ENCODE results near the gene KCNC4. TPM values are rescaled to one million over a fixed set of nuclear protein-coding genes. Genes with fewer than 3 reads are reported as not detected.

Gene KCNC4
- polyA plus RNA-seq, 2 of the 4 experiments (the other 2 are of a cell fraction): 1.1 to 2.4 TPM

DNA sequence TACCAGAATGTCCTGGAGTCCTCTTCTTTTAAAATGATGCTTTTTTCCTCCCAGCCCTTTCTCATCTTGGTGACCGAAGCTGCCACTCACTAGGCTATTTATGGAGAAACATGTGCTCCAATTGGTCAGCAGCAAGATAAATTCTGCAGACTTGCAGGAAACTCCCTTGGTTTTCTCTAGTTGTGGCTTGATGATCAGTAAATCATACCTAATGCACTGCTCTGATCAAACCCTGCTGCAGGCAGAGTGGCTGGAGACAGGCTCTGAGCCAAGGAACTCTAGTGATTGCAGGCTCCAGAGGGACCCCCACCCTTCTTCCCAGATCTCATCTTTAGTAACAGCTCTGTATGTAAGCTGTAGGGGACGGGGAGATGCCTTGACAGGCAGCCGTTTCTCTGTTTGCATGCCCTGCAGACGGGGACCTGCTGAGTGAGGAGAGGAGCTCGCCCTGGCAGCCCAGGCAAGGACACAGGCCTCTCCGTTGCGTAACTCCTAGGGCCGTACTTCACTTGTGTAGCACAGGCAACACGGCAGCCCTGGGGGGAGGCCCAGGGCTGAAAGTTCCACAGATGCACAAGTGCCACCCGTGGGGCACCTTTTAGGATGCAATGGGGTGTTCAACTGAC, 45.3 kb upstream of the KCNC4 start:
- POLR2A ChIA-PET: no interaction called here
- TF ChIP-seq SMC3 (IDR thresholded peaks at IDR 0.05): no peak
- no peak for TF ChIP-seq JUNB (IDR thresholded peaks at IDR 0.05)
- no peak for TF ChIP-seq CHD4 (IDR thresholded peaks at IDR 0.05; ENCODE audit: borderline replicate concordance)
- TF ChIP-seq TP53 (CRISPR knock-in tag; IDR thresholded peaks at IDR 0.05): no peak
- TF ChIP-seq MAZ (IDR thresholded peaks at IDR 0.05; ENCODE audit: borderline replicate concordance, low read depth, low read length): no peak
- TF ChIP-seq FOXS1 (CRISPR knock-in tag; IDR thresholded peaks at IDR 0.05): no peak
- TF ChIP-seq CHD2 (IDR thresholded peaks at IDR 0.05; ENCODE audit: low read length, partially characterized antibody): no peak
- no peaks in the 10 kb centered on the region for H3K9me3 ChIP-seq
- CTCF ChIA-PET: interaction anchor here (0.7 to 1.1 kb wide), 2 partner anchors 10 to 19 kb away, joined by 3 read pairs; no protein-coding TSS in a partner anchor
- ATAC-seq (no peak), DNase-seq (ENCODE audit: low read depth in 1 of 2, low spot score in 1 of 2) (no peak), FAIRE-seq (no peak)
- no peak overlapping the region for H3K27ac ChIP-seq
- WGBS (ENCODE audit: missing lambda C conversion rate): 54% methylated on average over 1 of the region's 10 CpGs
- H3K4me2 ChIP-seq: no peak overlapping the region
- no peak overlapping the region for H3K4me3 ChIP-seq
- H3K4me1 ChIP-seq: no peaks in the 10 kb centered on the region

DNA sequence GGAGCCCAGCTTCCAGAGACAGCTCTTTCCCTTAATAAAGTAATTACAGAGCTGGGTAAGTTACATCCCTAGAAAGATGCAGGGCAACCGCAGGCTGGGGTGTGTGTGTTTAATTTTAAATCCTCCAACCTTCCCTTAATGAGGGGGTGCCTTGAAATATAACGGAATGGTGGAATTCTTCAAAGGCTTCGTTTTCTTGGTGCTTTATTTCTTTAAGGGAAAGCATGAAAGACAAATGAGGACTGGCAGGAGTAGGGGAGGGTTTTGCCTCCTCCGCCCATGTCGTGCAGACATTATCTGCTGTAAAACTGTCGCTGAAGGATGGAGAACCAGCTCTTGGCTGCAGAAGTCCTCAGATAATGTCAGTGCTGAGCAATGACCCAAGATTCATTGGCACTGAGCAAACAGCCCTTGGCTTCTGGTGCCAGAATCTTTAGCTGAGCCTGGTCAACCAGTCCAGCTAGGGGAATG, 44.3 kb upstream of the KCNC4 start:
- H3K4me3 ChIP-seq: no peak overlapping the region
- H3K9me3 ChIP-seq: no peaks in the 10 kb centered on the region
- ATAC-seq: no peak
- H3K27ac ChIP-seq: no peak overlapping the region
- TF ChIP-seq CHD4 (IDR thresholded peaks at IDR 0.05; ENCODE audit: borderline replicate concordance): no peak
- no peak for TF ChIP-seq RARB (CRISPR knock-in tag; IDR thresholded peaks at IDR 0.05)
- TF ChIP-seq, protein P1, sequence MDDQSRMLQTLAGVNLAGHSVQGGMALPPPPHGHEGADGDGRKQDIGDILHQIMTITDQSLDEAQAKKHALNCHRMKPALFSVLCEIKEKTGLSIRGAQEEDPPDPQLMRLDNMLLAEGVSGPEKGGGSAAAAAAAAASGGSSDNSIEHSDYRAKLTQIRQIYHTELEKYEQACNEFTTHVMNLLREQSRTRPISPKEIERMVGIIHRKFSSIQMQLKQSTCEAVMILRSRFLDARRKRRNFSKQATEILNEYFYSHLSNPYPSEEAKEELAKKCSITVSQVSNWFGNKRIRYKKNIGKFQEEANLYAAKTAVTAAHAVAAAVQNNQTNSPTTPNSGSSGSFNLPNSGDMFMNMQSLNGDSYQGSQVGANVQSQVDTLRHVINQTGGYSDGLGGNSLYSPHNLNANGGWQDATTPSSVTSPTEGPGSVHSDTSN (IDR thresholded peaks at IDR 0.05): no peak
- TF ChIP-seq, protein P2, sequence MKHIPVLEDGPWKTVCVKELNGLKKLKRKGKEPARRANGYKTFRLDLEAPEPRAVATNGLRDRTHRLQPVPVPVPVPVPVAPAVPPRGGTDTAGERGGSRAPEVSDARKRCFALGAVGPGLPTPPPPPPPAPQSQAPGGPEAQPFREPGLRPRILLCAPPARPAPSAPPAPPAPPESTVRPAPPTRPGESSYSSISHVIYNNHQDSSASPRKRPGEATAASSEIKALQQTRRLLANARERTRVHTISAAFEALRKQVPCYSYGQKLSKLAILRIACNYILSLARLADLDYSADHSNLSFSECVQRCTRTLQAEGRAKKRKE (CRISPR knock-in tag; IDR thresholded peaks at IDR 0.05; ENCODE audit: low read depth): no peak
- no peak for TF ChIP-seq TP53 (CRISPR knock-in tag; IDR thresholded peaks at IDR 0.05)
- DNase-seq (ENCODE audit: low read depth in 1 of 2, low spot score in 1 of 2): no peak
- H3K4me1 ChIP-seq: no peaks in the 10 kb centered on the region
- no peak for FAIRE-seq
- 67% methylated on average over 6 of the region's 6 CpGs for WGBS (ENCODE audit: missing lambda C conversion rate)
- ChIA-PET CTCF (interaction anchor here (0.6 to 1.3 kb wide), 2 partner anchors 14 to 114 kb away, joined by 3 read pairs; no protein-coding TSS in a partner anchor), POLR2A (no interaction called here)
- no peak overlapping the region for H3K4me2 ChIP-seq

DNA sequence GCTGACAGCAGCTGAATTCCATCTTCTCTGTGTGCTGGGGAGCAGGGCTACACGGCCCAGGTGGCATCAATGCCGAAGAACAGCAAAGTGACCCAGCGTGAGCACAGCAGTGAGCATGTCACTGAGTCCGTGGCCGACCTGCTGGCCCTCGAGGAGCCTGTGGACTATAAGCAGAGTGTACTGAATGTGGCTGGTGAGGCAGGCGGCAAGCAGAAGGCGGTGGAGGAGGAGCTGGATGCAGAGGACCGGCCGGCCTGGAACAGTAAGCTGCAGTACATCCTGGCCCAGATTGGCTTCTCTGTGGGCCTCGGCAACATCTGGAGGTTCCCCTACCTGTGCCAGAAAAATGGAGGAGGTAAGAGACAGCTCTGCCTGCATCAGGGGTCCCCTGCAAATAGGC, 43.3 kb upstream of the KCNC4 start:
- TF ChIP-seq, protein P3, sequence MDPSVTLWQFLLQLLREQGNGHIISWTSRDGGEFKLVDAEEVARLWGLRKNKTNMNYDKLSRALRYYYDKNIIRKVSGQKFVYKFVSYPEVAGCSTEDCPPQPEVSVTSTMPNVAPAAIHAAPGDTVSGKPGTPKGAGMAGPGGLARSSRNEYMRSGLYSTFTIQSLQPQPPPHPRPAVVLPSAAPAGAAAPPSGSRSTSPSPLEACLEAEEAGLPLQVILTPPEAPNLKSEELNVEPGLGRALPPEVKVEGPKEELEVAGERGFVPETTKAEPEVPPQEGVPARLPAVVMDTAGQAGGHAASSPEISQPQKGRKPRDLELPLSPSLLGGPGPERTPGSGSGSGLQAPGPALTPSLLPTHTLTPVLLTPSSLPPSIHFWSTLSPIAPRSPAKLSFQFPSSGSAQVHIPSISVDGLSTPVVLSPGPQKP (IDR thresholded peaks at IDR 0.05; ENCODE audit: low read depth, low read length): no peak
- TF ChIP-seq CBX8 (IDR thresholded peaks at IDR 0.05): no peak
- TF ChIP-seq EP300 (IDR thresholded peaks at IDR 0.05): no peak
- no peak for TF ChIP-seq HDAC2 (IDR thresholded peaks at IDR 0.05)
- TF ChIP-seq NFE2L2 (conservative IDR thresholded peaks at IDR 0.05; ENCODE audit: low read length): no peak
- TF ChIP-seq BHLHE40 (IDR thresholded peaks at IDR 0.05; ENCODE audit: low read depth, low read length): no peak
- TF ChIP-seq POLR2AphosphoS2 (conservative IDR thresholded peaks at IDR 0.05; ENCODE audit: low read length): no peak
- no peak for TF ChIP-seq ZSCAN20 (CRISPR knock-in tag; IDR thresholded peaks at IDR 0.05)
- no peak for TF ChIP-seq JUN (IDR thresholded peaks at IDR 0.05)
- TF ChIP-seq FOSL2 (IDR thresholded peaks at IDR 0.05): no peak
- TF ChIP-seq FOSL2 (CRISPR knock-in tag; IDR thresholded peaks at IDR 0.05): no peak
- TF ChIP-seq, protein P4, sequence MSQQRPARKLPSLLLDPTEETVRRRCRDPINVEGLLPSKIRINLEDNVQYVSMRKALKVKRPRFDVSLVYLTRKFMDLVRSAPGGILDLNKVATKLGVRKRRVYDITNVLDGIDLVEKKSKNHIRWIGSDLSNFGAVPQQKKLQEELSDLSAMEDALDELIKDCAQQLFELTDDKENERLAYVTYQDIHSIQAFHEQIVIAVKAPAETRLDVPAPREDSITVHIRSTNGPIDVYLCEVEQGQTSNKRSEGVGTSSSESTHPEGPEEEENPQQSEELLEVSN (IDR thresholded peaks at IDR 0.05; ENCODE audit: borderline replicate concordance, low read depth): no peak
- no peak for TF ChIP-seq ZC3H11A (IDR thresholded peaks at IDR 0.05)
- no peak for TF ChIP-seq RCOR1 (IDR thresholded peaks at IDR 0.05; ENCODE audit: low read depth, low read length)
- no peak for TF ChIP-seq CEBPB (IDR thresholded peaks at IDR 0.05)
- TF ChIP-seq HOXB13 (CRISPR knock-in tag; IDR thresholded peaks at IDR 0.05; ENCODE audit: low read depth): no peak
- no peak for TF ChIP-seq KDM1A (IDR thresholded peaks at IDR 0.05; ENCODE audit: low read depth)
- TF ChIP-seq, protein P5, sequence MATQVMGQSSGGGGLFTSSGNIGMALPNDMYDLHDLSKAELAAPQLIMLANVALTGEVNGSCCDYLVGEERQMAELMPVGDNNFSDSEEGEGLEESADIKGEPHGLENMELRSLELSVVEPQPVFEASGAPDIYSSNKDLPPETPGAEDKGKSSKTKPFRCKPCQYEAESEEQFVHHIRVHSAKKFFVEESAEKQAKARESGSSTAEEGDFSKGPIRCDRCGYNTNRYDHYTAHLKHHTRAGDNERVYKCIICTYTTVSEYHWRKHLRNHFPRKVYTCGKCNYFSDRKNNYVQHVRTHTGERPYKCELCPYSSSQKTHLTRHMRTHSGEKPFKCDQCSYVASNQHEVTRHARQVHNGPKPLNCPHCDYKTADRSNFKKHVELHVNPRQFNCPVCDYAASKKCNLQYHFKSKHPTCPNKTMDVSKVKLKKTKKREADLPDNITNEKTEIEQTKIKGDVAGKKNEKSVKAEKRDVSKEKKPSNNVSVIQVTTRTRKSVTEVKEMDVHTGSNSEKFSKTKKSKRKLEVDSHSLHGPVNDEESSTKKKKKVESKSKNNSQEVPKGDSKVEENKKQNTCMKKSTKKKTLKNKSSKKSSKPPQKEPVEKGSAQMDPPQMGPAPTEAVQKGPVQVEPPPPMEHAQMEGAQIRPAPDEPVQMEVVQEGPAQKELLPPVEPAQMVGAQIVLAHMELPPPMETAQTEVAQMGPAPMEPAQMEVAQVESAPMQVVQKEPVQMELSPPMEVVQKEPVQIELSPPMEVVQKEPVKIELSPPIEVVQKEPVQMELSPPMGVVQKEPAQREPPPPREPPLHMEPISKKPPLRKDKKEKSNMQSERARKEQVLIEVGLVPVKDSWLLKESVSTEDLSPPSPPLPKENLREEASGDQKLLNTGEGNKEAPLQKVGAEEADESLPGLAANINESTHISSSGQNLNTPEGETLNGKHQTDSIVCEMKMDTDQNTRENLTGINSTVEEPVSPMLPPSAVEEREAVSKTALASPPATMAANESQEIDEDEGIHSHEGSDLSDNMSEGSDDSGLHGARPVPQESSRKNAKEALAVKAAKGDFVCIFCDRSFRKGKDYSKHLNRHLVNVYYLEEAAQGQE (IDR thresholded peaks at IDR 0.05): no peak
- no peak for TF ChIP-seq MAFK (IDR thresholded peaks at IDR 0.05; ENCODE audit: partially characterized antibody)
- no peak overlapping the region for H3K4me2 ChIP-seq
- H3K4me1 ChIP-seq: no peaks in the 10 kb centered on the region
- ATAC-seq (no peak), DNase-seq (ENCODE audit: low read depth in 1 of 2, low spot score in 1 of 2) (no peak), FAIRE-seq (no peak)
- CTCF ChIA-PET: interaction anchor here (1.2 to 1.3 kb wide), 2 partner anchors 15 to 36 kb away, joined by 3 to 4 read pairs; no protein-coding TSS in a partner anchor
- POLR2A ChIA-PET: no interaction called here
- WGBS (ENCODE audit: missing lambda C conversion rate): 80% methylated on average over 6 of the region's 11 CpGs
- H3K4me3 ChIP-seq: no peak overlapping the region
- H3K9me3 ChIP-seq: no peaks in the 10 kb centered on the region
- H3K27ac ChIP-seq: no peak overlapping the region

All from A549 (cell line).